Endothelial cell of hepatic sinusoid (primary cell): ENCODE results near the gene BNIPL.

Experiments
- in situ Hi-C: cut with HindIII; loops from 2 replicates; pipeline ENCODE4 v1.10.0; 2017; ENCODE audit warnings: low sequenced_read_pairs

The BNIPL gene, protein sequence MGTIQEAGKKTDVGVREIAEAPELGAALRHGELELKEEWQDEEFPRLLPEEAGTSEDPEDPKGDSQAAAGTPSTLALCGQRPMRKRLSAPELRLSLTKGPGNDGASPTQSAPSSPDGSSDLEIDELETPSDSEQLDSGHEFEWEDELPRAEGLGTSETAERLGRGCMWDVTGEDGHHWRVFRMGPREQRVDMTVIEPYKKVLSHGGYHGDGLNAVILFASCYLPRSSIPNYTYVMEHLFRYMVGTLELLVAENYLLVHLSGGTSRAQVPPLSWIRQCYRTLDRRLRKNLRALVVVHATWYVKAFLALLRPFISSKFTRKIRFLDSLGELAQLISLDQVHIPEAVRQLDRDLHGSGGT

DNA sequence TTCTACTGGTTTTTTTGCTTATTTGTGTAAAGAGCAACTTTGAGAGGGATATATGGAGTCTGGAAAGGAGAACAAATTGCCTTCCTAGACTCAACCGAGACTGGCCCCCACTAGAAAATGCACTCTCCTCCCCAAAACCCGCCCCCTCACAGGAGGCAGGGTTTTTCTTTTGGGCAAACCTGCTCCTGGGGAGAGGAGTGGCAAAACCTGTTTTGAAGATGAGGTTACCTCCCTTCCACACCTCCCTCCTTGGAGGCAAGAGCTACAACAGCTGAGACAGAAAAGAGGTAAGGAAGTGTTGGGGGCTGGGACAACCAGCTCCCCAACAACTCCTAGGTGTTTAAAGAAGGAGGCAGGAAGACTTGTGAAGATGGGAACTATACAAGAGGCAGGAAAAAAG, at the start of gene BNIPL:
Gene BNIPL, plus strand, starts transcription at position 231 of the 400 bp plus-strand sequence. Its CDS starts 140 bp downstream, at position 371.
- in situ Hi-C loops: no loop called here

DNA sequence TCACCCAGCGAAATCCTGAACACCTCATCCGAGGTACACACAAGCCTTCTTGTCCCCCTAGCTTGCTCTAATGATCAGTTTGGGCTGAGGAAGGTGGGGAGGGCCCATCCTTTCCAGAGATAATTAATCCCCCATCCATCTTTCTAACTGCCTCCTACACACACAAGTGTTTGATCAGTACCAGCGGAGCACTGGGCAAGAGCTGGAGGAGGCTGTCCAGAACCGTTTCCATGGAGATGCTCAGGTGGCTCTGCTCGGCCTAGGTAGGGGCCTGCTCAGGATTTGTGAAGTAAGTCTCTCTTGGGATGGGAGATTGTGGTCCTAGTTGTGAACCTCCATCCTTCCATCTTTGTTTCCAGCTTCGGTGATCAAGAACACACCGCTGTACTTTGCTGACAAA, 48.5 kb upstream of the BNIPL start:
- in situ Hi-C loops: no loop called here

DNA sequence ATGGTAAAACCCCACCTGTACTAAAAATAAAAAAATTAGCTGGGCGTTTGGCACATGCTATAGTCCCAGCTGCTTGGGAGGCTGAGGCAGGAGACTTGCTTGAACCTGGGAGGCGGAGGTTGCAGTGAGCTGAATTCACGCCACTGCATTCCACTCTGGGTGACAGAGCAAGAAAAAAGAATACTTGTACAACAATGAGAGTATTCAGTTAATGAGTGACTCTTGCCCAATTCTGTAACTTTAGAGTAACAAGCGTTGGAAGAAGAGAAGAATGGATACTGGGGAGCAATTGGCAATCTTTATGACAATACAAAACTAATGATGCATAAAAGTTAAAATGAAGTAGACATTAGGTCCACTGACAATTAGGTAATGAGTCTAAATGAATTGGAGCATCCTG, 43.8 kb upstream of the BNIPL start:
- in situ Hi-C loops: no loop called here

DNA sequence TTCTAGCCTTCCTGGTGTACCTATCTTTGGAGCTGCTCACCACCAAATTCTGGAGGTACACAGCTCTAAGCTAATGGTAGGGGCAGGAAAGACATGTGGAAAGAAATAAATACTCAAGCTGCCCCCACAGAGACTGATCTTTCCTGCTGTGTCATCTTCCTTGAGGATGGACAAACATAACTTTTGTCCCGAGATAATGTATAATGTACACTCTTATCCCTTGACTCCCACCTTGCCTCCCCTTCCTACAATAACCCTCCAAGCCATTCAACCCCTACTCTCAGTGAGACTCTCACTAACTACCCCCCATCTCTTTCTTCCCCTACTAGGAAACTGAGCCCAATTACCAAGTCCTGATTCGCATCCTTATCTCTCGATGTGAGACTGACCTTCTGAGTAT, 42.1 kb upstream of the BNIPL start:
- in situ Hi-C loops: no loop called here

DNA sequence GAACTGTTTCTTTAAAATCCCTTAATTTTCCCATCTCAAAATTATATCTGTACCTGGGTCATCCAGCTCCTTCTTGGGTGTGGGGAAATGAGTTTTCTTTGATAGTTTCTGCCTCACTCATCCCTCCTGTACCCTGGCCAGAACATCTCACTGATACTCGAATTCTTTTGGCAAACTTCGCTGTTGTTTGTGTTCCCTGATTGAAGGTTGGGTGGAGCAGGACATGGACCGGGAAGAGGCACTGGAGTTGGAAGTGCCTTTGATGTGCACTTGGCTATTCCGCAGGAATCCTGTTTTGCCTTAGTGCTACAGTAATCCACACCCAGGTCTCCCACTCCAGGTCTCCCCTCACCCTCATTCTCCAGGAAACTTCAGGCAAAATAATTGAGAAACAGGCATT, 40.9 kb upstream of the BNIPL start:
- in situ Hi-C loops: no loop called here

DNA sequence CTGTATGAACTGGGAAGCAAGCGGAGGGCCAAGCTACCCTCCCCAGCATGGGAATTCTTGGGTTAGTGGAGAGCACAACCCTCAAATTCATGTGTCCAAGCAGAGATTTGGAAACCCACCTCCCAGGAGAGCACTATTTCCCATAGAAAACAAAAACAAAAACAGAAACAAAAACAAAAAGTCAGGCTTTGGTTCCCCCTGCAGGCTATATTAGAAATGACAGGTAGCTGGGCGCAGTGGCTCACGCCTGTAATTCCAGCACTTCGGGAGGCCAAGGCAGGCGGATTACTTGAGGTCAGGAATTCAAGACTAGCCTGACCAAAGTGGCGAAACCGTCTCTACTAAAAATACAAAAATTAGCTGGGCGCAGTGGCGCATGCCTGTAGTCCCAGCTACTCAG, 40.5 kb upstream of the BNIPL start:
- in situ Hi-C loops: no loop called here

DNA sequence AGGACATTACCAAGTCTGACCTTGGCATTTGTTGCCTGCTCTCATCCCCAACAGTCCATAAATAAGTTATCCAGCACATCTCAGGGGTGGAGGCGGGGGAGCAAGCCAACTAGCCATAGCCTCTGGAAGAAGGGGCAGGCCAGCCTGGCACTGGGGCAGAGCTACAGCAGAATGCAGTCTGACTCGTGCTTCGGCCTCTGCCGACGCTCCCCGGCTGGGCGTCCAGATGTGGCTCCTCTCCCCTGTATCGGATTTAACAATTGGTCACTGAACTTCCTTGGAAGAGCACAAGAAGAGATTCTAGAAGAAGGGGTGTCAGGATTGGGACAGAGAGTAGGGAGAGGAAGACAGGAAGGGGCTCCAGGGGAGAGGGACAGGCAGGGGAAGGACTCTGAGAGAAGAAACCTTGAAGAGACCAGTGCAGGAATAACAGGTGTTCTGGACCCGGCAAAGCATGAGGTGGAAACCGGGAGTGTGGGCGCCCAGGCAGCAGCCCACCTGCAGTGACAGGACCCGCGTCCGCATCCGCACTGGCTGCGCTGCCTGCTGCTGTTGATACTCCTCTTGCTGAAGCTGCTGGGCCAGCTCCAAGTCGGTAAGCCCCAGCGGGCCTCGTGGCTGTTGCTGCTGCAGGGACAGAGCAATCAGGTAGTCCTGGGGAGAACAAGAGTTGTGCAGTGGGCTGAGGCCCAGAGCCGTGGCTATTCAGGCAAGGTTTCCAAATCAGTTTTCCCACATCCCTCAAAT, 39.1 kb upstream of the BNIPL start:
- in situ Hi-C loops: no loop called here

DNA sequence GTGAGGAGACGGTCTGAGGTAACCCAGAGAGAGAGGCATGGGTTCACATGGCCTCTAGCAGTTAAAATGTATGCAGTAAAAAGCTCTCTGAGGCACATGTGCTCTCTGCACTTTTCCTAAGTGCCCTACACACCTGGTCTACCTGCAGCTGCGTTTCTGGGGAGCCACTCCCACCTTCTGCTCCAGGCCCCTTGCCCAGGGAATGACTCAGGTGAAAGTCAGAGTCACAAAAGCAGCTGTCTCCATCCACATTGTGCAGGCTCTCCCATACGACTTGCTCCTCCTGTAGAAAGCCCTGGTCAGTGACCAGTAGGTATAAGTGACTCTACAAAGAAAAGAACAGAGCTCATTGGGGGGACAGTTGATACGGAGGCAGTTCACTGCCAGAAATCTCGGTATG, 38.4 kb upstream of the BNIPL start:
- in situ Hi-C loops: no loop called here

DNA sequence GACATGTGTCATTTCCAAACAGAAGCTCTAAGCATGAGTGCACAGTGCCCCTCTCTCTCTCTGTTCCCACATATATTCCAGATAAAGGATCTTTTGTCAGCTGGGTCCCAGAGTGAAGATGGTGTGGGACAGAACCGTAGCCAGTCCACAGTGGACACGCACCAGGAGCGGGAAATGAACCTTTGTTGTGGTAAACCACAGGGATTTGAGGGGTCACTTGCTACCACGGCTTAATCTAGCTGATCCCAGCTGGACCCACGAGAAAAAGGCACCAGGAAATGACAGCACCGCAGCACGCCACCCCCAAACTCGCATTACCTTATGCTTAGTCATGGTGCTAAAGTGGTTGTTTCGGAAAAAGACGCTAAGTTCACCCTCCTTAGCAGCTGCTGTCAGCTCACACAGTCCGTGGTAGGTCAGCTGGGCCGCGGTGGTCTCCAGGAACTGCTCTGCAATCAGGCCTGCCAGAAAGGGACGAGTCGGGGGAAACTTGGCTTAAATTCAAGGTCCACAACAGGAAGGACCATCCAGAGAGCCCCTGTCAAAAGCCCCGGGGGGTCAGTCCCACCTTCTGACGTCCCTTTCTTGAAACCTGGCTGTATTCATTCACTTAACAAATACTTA, 37.2 kb upstream of the BNIPL start:
- in situ Hi-C loops: no loop called here

DNA sequence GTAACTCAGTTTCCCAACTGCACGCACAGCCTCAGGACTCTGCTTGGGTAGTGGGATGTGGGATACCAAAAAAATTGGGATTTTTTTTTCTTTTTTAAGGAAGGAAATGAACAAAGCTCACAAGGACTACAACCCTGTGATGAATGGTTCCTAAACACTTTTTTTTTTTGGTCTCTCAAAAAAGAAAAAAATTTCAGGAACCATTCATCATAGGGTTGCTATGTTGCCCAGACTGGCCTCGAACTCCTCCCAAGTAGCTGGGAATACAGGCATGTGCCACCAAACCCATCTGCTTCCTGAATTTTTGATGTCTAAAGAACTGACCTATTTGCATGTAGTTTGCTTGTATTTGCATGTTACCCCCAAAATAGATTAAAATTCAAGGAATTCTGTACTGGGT, 36.5 kb upstream of the BNIPL start:
- in situ Hi-C loops: loop anchor here (5.0 kb wide), 1 partner anchor 52 kb away; no protein-coding TSS in a partner anchor

DNA sequence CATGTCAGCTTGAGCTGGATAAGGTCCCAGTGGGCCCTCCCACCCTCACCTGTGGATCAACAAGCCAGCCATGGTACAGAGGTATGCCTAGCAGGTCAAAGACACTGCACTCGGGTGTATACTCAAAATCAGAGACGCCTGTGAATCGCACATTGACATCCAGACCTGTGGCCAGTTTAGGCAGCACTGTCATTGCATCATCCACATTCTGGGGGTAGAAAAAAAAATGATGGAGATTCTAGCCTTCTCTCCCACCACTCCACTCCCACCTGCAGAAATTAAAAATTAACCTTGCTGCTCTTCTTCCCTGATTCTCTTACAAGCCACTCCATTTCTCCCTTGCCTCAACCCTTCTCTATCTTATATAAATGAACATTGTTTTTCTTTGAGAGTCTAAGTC, 36.0 kb upstream of the BNIPL start:
- in situ Hi-C loops: loop anchor here (5.0 kb wide), 1 partner anchor 52 kb away; no protein-coding TSS in a partner anchor

DNA sequence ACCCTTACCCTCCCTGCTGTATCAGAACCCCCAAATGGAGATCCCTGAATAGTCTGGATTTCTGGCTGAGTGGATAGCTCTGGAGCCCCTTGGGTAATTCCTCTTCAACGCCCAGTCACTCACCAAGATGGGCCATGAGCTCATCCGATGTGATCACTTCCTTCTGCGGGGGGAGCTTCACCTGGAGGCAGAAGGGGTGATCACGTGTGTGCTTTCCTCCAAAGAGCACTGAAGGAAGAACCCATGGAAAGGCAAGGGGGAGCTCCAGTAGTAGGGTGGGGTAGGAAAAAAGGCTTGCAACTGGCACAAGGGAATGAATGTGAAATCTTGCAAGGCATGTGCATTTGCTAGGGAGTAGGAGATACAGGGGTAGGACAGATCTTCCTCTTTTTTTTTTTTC, 34.8 kb upstream of the BNIPL start:
- in situ Hi-C loops: loop anchor here (5.0 kb wide), 1 partner anchor 51 kb away; no protein-coding TSS in a partner anchor

DNA sequence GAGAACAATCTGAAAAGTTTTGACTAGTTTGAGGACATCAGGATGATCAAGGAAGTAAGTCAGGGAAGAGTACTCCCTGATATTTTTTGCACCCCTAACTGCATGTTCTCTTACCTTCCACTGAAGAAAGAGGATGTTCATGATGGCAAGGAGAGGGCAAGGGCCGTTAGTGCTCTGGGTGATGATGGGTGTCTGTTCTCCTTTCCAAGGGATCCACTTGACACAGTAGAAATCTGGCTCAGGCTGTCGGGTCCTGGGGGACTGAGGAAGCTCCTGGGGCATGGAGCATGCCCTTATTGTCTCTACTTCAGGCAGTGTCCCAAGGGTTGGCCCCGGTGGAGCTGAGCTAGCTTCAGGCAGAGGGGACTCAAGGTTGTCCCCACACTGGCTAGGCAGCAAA, 34.3 kb upstream of the BNIPL start:
- in situ Hi-C loops: loop anchor here (5.0 kb wide), 1 partner anchor 50 kb away; no protein-coding TSS in a partner anchor

DNA sequence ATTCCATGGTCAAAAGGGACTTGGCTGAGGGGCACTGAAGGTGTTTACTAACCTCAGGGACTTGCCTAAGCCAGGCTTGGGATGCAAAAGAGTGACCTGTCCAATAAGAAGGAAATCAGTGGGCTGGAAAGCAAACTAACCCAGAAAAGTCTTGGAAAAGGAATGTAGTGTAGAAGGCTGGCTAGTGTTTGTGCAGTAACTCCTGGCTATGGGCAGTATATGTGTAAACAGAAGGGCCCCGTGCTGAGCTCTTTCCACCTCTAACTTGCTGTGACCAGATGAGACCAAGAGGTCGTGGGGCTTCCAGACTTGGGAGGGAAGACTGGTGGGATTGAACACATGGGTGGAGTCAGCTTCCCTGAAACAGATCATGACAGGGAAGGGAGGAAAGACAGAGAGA, 33.8 kb upstream of the BNIPL start:
- in situ Hi-C loops: loop anchor here (5.0 kb wide), 1 partner anchor 50 kb away; no protein-coding TSS in a partner anchor

DNA sequence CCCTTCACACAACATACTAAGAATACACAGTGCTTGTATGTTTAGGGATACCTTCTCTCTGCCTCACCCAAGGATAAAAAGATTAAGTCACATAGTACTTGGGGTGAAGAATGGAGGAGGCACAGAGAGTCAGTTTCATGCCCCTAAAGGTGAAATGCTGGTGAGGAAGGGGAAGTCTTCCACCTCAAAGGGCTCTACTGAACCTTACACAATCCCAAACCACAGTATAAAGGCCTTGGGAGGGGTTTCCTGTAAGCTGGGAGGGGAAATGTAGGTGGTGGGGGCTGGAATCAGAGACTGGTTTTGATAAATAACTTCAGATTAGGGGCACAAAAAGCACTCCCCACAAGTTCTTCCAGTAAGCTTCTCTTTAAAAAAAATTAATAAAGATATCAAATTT, 33.2 kb upstream of the BNIPL start:
- in situ Hi-C loops: loop anchor here (5.0 kb wide), 1 partner anchor 49 kb away; no protein-coding TSS in a partner anchor

DNA sequence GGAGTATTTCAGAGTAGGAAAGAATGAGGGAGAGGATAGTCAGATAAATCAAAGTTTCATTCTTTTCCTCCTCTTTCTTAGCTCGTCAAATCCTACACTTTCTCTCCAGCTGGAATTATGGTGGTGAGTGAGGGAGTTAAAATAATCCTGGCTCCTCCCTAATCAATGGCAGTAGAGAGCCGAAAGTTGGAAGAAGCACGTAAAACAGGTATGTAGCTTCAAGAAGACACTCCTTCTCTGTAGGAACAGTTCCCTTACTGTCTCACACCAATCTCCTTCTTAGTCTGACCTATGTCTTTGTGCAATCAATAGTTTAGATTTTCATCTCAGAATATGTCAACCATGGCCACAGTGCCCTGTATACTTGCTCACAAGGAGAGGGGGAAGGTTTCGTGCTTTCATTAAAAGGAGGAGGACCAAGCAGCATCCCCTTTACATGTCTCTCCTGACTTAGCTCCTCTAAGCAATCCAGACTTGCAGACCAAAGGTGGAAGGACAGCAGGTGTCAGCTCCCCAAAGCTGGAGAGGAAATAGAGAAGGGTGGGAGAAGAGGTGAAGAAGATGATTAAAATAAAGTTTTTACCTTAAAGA, 30.6 kb upstream of the BNIPL start:
- in situ Hi-C loops: no loop called here

DNA sequence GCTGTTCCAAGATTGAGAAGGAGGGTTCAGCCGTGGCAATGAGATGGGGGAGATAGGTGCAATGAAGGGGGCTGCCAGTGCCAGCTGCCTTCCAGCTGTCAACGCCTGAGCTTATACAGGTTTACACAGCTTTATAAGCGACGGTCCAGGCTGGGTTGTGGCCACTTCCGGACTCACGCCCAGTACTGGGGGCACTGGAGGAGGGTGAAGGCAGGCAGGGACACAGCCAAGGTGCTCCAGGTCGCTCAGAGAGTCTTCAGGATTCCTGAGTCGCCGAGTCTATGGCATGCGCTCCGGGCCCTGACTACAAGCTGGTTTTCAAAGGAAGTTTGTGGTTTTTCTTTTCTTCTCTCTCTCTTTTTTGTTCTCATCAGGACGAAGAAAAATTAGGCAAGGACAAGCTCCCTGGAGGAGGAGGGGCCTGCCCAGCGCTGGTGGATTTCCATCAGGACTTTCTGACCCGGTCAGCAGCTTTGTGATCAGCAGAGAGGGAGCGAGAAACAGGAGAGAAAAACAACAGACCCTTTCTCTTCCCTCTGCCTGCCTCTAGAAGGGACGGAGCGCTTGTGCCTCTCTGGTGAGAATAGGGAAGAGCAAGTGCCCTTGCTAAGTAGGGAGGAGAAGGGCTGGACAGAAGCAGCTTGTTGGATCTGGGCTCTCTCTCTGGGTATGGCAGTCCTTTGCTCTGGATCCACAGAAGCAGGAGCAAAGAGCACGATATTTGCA, 29.9 kb upstream of the BNIPL start, which contains the start of gene MINDY1:
Gene MINDY1, minus strand, starts transcription at position 576 of the 726 bp plus-strand sequence. CDS start 4,285 bp downstream, outside the sequence.
- in situ Hi-C loops: no loop called here

DNA sequence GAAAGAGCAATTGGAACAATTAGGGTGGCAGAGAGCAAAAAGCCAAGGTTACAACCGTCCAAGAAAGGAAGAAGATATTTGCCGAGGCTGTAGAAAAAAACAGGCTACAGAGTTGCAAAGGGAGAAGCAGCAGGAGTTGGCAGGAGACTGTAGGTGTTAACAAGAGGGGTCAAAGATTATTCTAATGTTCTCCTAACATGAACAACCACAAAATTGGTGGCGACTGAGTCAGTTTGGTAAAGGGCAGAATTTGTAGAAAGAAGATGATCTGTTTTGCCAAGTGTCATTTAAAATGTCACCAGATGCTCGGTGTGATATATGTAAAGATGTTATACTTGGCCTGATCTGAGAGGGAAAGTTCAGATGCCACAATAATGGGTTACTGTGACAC, 28.5 kb upstream of the BNIPL start:
- in situ Hi-C loops: no loop called here

DNA sequence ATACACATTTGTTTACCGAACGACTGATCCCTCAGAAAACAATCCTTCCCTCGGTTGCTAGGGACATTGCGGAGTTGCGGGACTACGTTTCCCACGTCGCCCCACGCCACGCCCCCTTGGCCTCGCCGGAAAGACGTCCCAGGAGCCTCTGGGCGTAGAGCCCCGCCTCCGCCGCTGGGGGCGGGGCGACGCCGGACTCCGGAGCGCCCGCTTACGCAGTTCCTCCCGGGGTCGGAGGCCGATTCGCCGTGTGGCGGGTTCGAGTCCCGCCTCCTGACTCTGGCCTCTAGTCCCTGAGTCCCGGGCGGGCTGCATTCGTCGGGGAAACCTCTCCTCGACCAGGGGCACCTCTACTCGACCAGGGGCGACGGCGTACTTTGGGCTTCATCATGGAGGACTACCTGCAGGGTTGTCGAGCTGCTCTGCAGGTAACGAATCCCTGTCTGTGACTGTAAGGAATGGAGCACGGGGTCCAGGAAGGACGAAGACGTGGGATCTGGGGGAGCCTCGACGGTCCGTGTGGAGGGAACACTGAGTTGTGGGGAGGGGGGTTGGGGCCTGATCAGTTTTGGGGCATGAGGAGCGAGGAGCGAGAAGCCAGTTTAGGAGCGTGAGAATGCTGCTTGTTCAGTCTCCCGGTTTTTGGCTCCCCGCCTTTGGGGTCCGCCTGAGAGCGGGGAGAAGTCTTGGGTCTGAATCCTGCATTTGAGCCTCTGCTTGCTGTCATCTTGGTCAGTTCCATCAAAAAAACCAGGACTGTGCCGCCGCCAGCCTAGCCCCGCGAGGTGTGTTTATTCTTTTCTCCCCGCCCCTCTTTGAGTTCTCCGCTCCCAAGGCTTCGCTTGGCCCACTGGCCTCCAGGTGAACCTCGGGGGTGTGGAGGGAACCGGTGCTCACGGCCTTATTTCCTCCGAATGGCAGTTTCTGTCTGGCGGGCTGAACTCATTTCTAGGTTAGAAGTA, 27.9 kb upstream of the BNIPL start, which contains the start of gene PRUNE1:
Gene PRUNE1, plus strand, starts transcription at position 206 of the 962 bp plus-strand sequence. Its CDS starts 184 bp downstream, at position 390.
- in situ Hi-C loops: no loop called here
